ENCODE results near the gene ESYT1. TPM values are rescaled to one million over a fixed set of nuclear protein-coding genes. Genes with fewer than 3 reads are reported as not detected.

The ESYT1 gene
- total and polyA plus RNA-seq, 9 of the 15 experiments (the other 6 are each of a cell fraction or from before 2014, with no cell fraction given) = 132 to 420 (median 164) TPM

DNA sequence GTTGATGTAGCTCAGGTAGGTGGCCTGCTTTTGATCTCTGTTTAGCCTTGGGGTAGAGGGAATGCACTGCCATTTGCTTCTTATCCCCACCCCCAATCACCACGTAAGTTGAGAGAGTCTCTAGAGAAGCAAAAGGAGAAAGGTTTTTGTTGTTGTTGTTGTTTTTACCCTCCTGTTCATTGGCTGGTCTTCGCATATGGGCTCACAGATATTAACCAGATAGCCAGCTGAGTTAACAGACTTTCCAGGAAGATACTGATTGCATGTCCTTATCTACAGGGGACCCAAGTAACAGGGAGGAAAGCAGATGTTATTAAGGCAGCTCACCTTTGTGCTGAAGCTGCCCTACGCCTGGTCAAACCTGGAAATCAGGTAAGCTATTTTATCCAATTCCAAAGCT, 20.8 kb upstream of the ESYT1 start:
- Histone ChIP-seq H3K9me1 (ENCODE audit: control insufficient read depth, insufficient read depth, low read length) (no peaks in the 10 kb centered on the region), H3K4me3 (no peak overlapping the region), H3K4me2 (ENCODE audit: insufficient read depth, low read length) (peak overlapping the region; percentile 99), H3K9ac (ENCODE audit: insufficient read depth in 1 of 2, low read depth in 2 of 2, low read length in 2 of 2) (peak overlapping the region; percentile 21 to 35; a peak in 2 of 4 replicates), H3K79me2 (ENCODE audit: control insufficient read depth, insufficient read depth, low read length) (peaks cover 47% of the 10 kb centered on the region), H4K20me1 (replicated peaks; ENCODE audit: control insufficient read depth, insufficient read depth, low read length) (peaks cover 10% of the 10 kb centered on the region), H3K27me3 (ENCODE audit: control insufficient read depth in 2 of 2, insufficient read depth in 2 of 2, low read length in 2 of 2) (no peaks in the 10 kb centered on the region), H3K27ac (ENCODE audit: extremely low read depth, low read depth, low read length) (peak overlapping the region; percentile 99), H3K4me1 (replicated peaks in 1 of 2; ENCODE audit: control insufficient read depth in 2 of 2, insufficient read depth in 2 of 2, low read length in 2 of 2) (peaks cover 11 to 25% of the 10 kb centered on the region in 2 experiments; a peak in 4 of 5 replicates), H3K36me3 (ENCODE audit: control insufficient read depth, insufficient read depth, low read length) (peaks cover 70% of the 10 kb centered on the region), H2AFZ (ENCODE audit: low read depth, low read length) (no peak overlapping the region), H3K9me3 (replicated peaks; ENCODE audit: control insufficient read depth, insufficient read depth, low read depth, low read length) (peaks cover 5% of the 10 kb centered on the region; the same call in 1 of the 2 replicates)
- DNase-seq (ENCODE audit: extremely low read depth in 1 of 4, low spot score in 3 of 4) = peak in 2 of 4 experiments; percentile 40 to 59
- in situ Hi-C loops (cut with MboI) (no loop called here), intact Hi-C loops (cut with micrococcal nuclease) (no loop called here)
- POLR2A ChIA-PET = interaction anchor here (0.7 to 7.8 kb wide), 3 partner anchors 10 to 368 kb away, joined by 3 to 125 read pairs (median 4); partner anchors contain the start of genes RPL41 and ZC3H10
- 54% methylated on average over 3 of the region's 3 CpGs for WGBS (ENCODE audit: insufficient coverage, low coverage, missing lambda C conversion rate)
- CTCF ChIA-PET (ENCODE audit: low intra/inter-chr PET ratio) = no interaction called here
- no peak for FAIRE-seq
- ATAC-seq = no peak
- no TSS peak for BruUV-seq (replicated peaks)
- TF ChIP-seq CBFA2T2 (conservative IDR thresholded peaks at IDR 0.05) = peak; percentile 85
- peak; percentile 40; the same call in 1 of the 2 replicates for TF ChIP-seq GATA2 (CRISPR knock-in tag; IDR thresholded peaks at IDR 0.05)
- no peak for TF ChIP-seq LCOR (CRISPR knock-in tag; IDR thresholded peaks at IDR 0.05)
- TF ChIP-seq TEAD4 (IDR thresholded peaks at IDR 0.05; ENCODE audit: low read length) = peak; percentile 85
- no peak for TF ChIP-seq TEAD4 (CRISPR knock-in tag; IDR thresholded peaks at IDR 0.05; ENCODE audit: borderline replicate concordance)
- TF ChIP-seq TCF7L2 (IDR thresholded peaks at IDR 0.05; ENCODE audit: low read depth, low read length) = no peak
- TF ChIP-seq ARID1B (IDR thresholded peaks at IDR 0.05) = peak; percentile 85
- TF ChIP-seq EP300 (IDR thresholded peaks at IDR 0.05; ENCODE audit: low read length) = peak; percentile 62
- no peak for TF ChIP-seq DMBX1 (CRISPR knock-in tag; IDR thresholded peaks at IDR 0.05; ENCODE audit: borderline replicate concordance)
- TF ChIP-seq DPF2 (IDR thresholded peaks at IDR 0.05) = peak; percentile 51; the same call in 1 of the 2 replicates
- TF ChIP-seq, protein P1, sequence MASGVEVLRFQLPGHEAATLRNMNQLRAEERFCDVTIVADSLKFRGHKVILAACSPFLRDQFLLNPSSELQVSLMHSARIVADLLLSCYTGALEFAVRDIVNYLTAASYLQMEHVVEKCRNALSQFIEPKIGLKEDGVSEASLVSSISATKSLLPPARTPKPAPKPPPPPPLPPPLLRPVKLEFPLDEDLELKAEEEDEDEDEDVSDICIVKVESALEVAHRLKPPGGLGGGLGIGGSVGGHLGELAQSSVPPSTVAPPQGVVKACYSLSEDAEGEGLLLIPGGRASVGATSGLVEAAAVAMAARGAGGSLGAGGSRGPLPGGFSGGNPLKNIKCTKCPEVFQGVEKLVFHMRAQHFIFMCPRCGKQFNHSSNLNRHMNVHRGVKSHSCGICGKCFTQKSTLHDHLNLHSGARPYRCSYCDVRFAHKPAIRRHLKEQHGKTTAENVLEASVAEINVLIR (CRISPR knock-in tag; IDR thresholded peaks at IDR 0.05) = no peak
- TF ChIP-seq, protein P2, sequence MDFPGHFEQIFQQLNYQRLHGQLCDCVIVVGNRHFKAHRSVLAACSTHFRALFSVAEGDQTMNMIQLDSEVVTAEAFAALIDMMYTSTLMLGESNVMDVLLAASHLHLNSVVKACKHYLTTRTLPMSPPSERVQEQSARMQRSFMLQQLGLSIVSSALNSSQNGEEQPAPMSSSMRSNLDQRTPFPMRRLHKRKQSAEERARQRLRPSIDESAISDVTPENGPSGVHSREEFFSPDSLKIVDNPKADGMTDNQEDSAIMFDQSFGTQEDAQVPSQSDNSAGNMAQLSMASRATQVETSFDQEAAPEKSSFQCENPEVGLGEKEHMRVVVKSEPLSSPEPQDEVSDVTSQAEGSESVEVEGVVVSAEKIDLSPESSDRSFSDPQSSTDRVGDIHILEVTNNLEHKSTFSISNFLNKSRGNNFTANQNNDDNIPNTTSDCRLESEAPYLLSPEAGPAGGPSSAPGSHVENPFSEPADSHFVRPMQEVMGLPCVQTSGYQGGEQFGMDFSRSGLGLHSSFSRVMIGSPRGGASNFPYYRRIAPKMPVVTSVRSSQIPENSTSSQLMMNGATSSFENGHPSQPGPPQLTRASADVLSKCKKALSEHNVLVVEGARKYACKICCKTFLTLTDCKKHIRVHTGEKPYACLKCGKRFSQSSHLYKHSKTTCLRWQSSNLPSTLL (IDR thresholded peaks at IDR 0.05) = no peak
- 0 out of 2 replicates have a peak, but pooled peaks have one; percentile 43 for TF ChIP-seq ZEB2 (IDR thresholded peaks at IDR 0.05)
- TF ChIP-seq PRMT5 (CRISPR knock-in tag; IDR thresholded peaks at IDR 0.05) = no peak
- TF ChIP-seq PTBP1 (IDR thresholded peaks at IDR 0.05; ENCODE audit: low read depth, low read length) = no peak
- TF ChIP-seq GATAD2A (IDR thresholded peaks at IDR 0.05) = no peak
- TF ChIP-seq TCF3 (CRISPR knock-in tag; IDR thresholded peaks at IDR 0.05) = peak; percentile 75
- no peak for TF ChIP-seq CHCHD3 (CRISPR knock-in tag; IDR thresholded peaks at IDR 0.05)

Measured in K562 (cell line).